Uterus (tissue), 2 donors: ENCODE measurements around the gene TEX101.

ENCODE experiments used
- CTCF ChIP-seq, 4 experiments: fragments of 200-600 bp in 2 of 4; fragments of 450-650 bp in 2 of 4; sonication (generic) in 2 of 4; IDR thresholded peaks; one replicate each; pipeline ENCODE4 v1.5.1; 2016 to 2019; ENCODE audit warnings: antibody characterized with exemption in 4 of 4, mild to moderate bottlenecking in 2 of 4, moderate library complexity in 1 of 4
- POLR2A ChIP-seq, 2 donors: fragments of 450-650 bp; IDR thresholded peaks; one replicate each; pipeline ENCODE4 v1.6.1; 2016; ENCODE audit warnings: antibody characterized with exemption in 2 of 2, mild to moderate bottlenecking in 1 of 2, moderate library complexity in 1 of 2

DNA sequence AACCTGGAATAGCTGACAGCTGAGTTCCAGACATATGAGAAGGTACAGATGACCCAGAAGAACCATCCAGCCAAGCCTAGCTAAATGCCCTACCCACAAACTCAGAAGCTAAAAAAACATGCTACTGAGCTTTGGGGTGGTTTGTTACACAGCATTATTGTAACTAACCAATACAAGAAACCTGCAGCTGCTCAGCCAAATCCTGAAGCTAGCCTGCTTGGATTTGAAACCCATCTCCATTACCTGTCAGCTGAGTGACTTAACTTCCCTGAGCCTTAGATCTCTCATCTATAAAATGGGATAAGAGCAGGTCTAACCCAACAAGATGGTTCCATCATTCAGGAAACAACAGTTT lies 25.0 kb downstream of the TEX101 start:
- TF ChIP-seq CTCF (IDR thresholded peaks at IDR 0.05) (no peak), POLR2A (IDR thresholded peaks at IDR 0.05) (no peak)
